Adrenal gland (tissue), 5 donors: Measurements from ENCODE around the gene UBE2D2.

Experiments used
- POLR2A ChIP-seq, 2 donors: fragments of 450-650 bp; IDR thresholded peaks; one replicate each; pipeline ENCODE4 v1.6.1; 2017; ENCODE audit warnings: antibody characterized with exemption in 2 of 2, mild to moderate bottlenecking in 2 of 2, moderate library complexity in 1 of 2
- TF ChIP-seq, protein P1 (sequence below), 6 experiments: fragments of 450-650 bp in 4 of 6; fragments of 200-600 bp in 2 of 6; sonication (generic) in 1 of 6; IDR thresholded peaks; 1 replicate in 5 of 6; 2 replicates in 1 of 6; pipeline versions ENCODE4 v1.5.1 to v1.8.0; 2016 to 2021; ENCODE audit warnings: antibody characterized with exemption in 6 of 6, mild to moderate bottlenecking in 2 of 6, moderate library complexity in 1 of 6
- donor health status: DM: no; HTN: no; CAD: no.

DNA sequence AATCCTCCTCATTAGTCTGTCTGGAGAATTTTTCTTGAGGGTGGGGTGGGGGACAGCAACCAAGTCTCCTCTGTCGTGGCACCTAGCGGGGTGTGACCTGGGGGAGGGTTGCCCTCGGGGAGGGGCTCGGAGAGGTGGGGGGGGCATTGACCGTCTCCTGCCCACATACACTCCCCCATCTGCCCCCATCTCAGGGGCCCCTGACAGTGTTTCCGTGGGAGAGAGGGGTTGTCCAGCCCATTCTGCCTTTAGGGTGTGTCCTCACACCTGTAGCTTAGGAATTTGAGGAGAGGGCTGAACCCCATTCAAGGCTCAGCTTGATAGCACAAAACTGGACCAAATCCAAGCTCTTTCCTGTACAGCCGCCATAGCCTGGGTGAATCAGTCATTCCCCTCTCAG lies 81.1 kb downstream of the UBE2D2 start:
- TF ChIP-seq POLR2A (IDR thresholded peaks at IDR 0.05): no peak
- TF ChIP-seq, protein P1, sequence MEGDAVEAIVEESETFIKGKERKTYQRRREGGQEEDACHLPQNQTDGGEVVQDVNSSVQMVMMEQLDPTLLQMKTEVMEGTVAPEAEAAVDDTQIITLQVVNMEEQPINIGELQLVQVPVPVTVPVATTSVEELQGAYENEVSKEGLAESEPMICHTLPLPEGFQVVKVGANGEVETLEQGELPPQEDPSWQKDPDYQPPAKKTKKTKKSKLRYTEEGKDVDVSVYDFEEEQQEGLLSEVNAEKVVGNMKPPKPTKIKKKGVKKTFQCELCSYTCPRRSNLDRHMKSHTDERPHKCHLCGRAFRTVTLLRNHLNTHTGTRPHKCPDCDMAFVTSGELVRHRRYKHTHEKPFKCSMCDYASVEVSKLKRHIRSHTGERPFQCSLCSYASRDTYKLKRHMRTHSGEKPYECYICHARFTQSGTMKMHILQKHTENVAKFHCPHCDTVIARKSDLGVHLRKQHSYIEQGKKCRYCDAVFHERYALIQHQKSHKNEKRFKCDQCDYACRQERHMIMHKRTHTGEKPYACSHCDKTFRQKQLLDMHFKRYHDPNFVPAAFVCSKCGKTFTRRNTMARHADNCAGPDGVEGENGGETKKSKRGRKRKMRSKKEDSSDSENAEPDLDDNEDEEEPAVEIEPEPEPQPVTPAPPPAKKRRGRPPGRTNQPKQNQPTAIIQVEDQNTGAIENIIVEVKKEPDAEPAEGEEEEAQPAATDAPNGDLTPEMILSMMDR (IDR thresholded peaks at IDR 0.05): no peak
